HG03135 (cell line): ENCODE data around the gene CDH7.
A peak's percentile ranks its signal among the peaks of the same experiment; 100 is the strongest.

Experiments used
- ATAC-seq: cut with Tn5 transposase; IDR thresholded peaks from one replicate; pipeline ENCODE4 v1.9.1; 2021; ENCODE audit warnings: mild to moderate bottlenecking, moderate library complexity; ENCODE audit not compliant: unreplicated experiment

CDH7 gene

GRCh38 chr18:65901522-65901921 is 150.7 kb downstream of the CDH7 start:
- ATAC-seq, result no peak

- no peak for ATAC-seq
Measured at GRCh38 chr18:65906621-65907034, 155.8 kb downstream of the CDH7 start.

GRCh38 chr18:65907281-65907680 is 156.5 kb downstream of the CDH7 start:
- no peak for ATAC-seq

- ATAC-seq, result no peak
Measured at GRCh38 chr18:65919018-65919417, 168.2 kb downstream of the CDH7 start.

- ATAC-seq, result no peak
Measured at GRCh38 chr18:65919663-65920062, 168.9 kb downstream of the CDH7 start.

- ATAC-seq, result no peak
Measured at GRCh38 chr18:65922103-65922502, 171.3 kb downstream of the CDH7 start.

- no peak for ATAC-seq
Measured at GRCh38 chr18:65924904-65925303, 174.1 kb downstream of the CDH7 start.

- ATAC-seq, result no peak
Measured at GRCh38 chr18:65934874-65935273, 184.1 kb downstream of the CDH7 start.

- no peak for ATAC-seq
Measured at GRCh38 chr18:65936678-65937077, 185.9 kb downstream of the CDH7 start.

GRCh38 chr18:65937180-65937579 is 186.4 kb downstream of the CDH7 start:
- no peak for ATAC-seq

- ATAC-seq, result peak; percentile 85
Measured at GRCh38 chr18:65938592-65939372, 188.0 kb downstream of the CDH7 start.
